Loucy (cell line): Measurements from ENCODE around the gene HOXA9.

Source experiments
- CTCF ChIP-seq: fragments of 200-600 bp; sonication (generic); conservative IDR thresholded peaks from 2 replicates; pipeline ENCODE4 v1.5.1; 2014; ENCODE audit warnings: mild to moderate bottlenecking, antibody characterized with exemption, low read length
- EZH2phosphoT487 ChIP-seq: fragments of 200-600 bp; IDR thresholded peaks from 2 replicates; pipeline ENCODE4 v1.6.1; 2018; ENCODE audit warnings: antibody characterized with exemption, mild to moderate bottlenecking, moderate library complexity, borderline replicate concordance

DNA sequence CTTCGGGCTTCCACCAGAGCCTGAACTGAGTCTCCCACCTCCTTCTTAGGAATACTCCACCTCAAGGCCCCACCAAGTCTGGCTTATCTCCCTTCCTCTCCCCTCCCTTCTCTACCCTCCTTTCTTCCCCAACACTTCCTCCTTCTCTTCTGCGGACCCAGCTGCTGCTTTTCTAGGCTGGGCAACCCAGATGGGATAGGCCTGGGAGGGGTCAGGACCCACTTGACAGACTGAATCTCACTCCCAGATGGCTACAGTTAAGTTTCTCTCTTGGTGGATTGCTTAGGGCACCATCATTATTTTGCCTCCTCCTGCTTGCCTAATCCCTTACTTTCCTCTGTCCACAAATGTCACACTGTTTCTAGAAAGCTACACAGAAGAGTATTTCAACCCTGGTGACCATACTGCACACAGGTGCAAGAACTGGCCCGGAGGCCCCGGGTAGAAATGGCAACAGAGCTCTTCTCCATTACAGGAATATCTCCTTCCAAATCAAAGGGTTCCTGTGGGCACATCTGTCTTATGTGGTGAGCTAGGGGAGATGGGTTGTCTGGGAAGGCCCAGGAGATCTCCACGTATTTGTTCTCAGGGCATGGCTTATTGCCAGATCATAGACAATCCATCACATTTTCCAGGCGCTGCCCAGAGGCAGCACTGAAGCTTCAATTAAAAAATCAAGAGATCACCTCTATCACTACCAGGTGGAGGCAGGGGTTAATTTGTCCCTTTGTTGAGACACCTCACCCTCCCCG is 24.8 kb upstream of the HOXA9 start:
- no peak for TF ChIP-seq CTCF
- no peak for TF ChIP-seq EZH2phosphoT487
